Neural crest cell (in vitro differentiated cells): Measurements from ENCODE around the gene TNNI2. TPM values are rescaled to one million over a fixed set of nuclear protein-coding genes. Genes with fewer than 3 reads are reported as not detected.
A peak's percentile ranks its signal among the peaks of the same experiment; 100 is the strongest.

Experiments
- DNase-seq: peaks from one replicate; pipeline ENCODE4 v3.0.0; 2021; ENCODE audit warnings: low read depth, mixed read lengths, low spot score
- H3K27ac Mint-ChIP-seq: one replicate; pipeline ENCODE4 v1.8.0; 2021; ENCODE audit warnings: mild to moderate bottlenecking, mixed read lengths; ENCODE audit not compliant: unreplicated experiment
- H3K27me3 Mint-ChIP-seq: 2 replicates; pipeline ENCODE4 v1.8.0; 2021; ENCODE audit warnings: low read depth, mild to moderate bottlenecking, mixed read lengths
- H3K36me3 Mint-ChIP-seq: 2 replicates; pipeline ENCODE4 v1.8.0; 2021; ENCODE audit warnings: low read depth, mild to moderate bottlenecking, mixed read lengths
- H3K4me1 Mint-ChIP-seq: 2 replicates; pipeline ENCODE4 v1.8.0; 2021; ENCODE audit warnings: mixed read lengths
- H3K4me3 Mint-ChIP-seq: one replicate; pipeline ENCODE4 v1.8.0; 2021; ENCODE audit warnings: mild to moderate bottlenecking, mixed read lengths
- H3K9me3 Mint-ChIP-seq: 2 replicates; pipeline ENCODE4 v1.8.0; 2021; ENCODE audit warnings: mixed read lengths
- total RNA-seq: library from RNA; stranded (reverse); gene quantifications from 2 replicates; pipeline ENCODE4 v1.2.1, GENCODE V29; 2021
- TF ChIP-seq, protein P1 (sequence below): fragments of 200-600 bp; sonication (generic); conservative IDR thresholded peaks from 2 replicates; pipeline ENCODE4 v1.5.0; 2021; ENCODE audit warnings: antibody characterized with exemption, mild to moderate bottlenecking

TNNI2 gene
- total RNA-seq, 1 donor from 2014 or later = not detected

DNA sequence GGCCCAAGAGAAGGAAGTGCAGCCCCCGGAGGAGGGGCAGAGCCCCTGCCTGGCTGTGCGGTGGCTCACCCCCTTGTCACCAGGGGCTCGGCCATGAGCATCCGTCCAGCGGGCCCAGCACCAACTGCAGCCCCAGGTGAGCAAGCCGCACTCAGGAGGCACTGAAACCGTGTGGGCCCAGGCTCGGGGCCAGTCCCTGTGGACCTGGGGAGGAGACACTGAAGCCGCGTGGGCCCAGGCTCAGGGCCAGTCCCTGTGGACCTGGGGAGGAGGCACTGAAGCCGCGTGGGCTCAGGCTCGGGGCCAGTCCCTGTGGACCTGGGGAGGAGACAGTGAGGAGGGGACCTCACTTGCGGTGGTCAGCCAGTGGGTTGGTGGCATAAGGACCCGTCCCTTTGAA is 28.0 kb downstream of the TNNI2 start:
- TF ChIP-seq, protein P1, sequence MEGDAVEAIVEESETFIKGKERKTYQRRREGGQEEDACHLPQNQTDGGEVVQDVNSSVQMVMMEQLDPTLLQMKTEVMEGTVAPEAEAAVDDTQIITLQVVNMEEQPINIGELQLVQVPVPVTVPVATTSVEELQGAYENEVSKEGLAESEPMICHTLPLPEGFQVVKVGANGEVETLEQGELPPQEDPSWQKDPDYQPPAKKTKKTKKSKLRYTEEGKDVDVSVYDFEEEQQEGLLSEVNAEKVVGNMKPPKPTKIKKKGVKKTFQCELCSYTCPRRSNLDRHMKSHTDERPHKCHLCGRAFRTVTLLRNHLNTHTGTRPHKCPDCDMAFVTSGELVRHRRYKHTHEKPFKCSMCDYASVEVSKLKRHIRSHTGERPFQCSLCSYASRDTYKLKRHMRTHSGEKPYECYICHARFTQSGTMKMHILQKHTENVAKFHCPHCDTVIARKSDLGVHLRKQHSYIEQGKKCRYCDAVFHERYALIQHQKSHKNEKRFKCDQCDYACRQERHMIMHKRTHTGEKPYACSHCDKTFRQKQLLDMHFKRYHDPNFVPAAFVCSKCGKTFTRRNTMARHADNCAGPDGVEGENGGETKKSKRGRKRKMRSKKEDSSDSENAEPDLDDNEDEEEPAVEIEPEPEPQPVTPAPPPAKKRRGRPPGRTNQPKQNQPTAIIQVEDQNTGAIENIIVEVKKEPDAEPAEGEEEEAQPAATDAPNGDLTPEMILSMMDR = no peak
- no peak overlapping the region for H3K4me3 Mint-ChIP-seq
- H3K4me1 Mint-ChIP-seq = peaks cover 11% of the 10 kb centered on the region
- no peak overlapping the region for H3K27ac Mint-ChIP-seq
- DNase-seq = no peak
- H3K27me3 Mint-ChIP-seq = peaks cover 5% of the 10 kb centered on the region
- no peaks in the 10 kb centered on the region for H3K36me3 Mint-ChIP-seq
- no peaks in the 10 kb centered on the region for H3K9me3 Mint-ChIP-seq

DNA sequence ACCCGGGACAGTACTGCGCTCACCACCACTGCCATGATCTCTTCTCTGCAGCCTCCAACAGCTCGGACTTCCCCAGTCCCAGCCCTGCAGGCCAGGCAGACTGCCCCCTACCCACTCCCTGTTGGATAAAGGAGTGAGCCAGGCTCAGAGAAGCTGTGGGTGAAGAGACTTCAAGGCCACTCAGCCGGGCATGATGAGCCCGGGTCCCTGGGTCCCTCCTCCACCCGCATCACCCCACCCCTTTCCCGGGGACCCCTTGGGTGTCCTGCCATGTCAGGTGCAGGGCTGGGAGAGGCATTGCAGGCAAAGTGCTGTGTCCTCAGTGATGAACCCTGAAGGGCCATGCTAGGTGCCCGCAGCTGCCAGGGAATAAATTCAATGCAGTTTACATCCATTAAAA is 28.6 kb downstream of the TNNI2 start:
- Mint-ChIP-seq H3K9me3 (no peaks in the 10 kb centered on the region), H3K27ac (no peak overlapping the region), H3K4me1 (peaks cover 11% of the 10 kb centered on the region), H3K27me3 (peaks cover 5% of the 10 kb centered on the region), H3K36me3 (no peaks in the 10 kb centered on the region), H3K4me3 (no peak overlapping the region)
- TF ChIP-seq, protein P1 = no peak
- no peak for DNase-seq

DNA sequence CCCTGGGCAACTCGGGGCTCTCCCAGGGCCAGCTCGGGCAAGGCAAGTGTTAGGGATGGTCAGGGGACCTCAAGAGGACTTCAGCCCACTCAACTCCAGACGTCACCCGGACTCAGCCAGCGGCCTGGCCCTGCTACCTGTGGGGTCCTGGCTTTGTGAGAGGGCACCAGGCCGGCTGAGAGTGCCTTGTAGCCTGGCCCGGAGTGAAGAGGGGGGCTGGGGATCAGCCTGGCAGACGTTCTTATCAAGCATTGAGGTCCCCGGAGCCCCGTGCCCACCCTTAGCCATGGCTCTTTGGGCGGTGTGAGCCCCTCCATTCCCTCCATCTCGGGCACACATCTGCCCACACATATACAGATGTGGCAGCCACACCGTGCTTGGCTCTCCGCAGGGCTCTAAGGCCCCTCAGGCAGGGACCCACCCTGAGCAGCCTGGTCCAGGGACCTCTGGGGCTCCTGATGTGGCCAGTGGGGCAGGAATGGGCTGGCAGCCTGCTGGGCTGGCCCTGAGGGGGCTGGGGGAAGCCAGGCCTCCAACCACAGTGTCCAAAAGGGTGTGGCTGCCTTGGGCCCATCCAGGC is 29.4 kb downstream of the TNNI2 start:
- DNase-seq = no peak
- TF ChIP-seq, protein P1 = no peak
- Mint-ChIP-seq H3K27ac (peak overlapping the region; percentile 27), H3K4me3 (no peak overlapping the region), H3K36me3 (no peaks in the 10 kb centered on the region), H3K9me3 (no peaks in the 10 kb centered on the region), H3K4me1 (peaks cover 11% of the 10 kb centered on the region), H3K27me3 (peaks cover 3% of the 10 kb centered on the region)

DNA sequence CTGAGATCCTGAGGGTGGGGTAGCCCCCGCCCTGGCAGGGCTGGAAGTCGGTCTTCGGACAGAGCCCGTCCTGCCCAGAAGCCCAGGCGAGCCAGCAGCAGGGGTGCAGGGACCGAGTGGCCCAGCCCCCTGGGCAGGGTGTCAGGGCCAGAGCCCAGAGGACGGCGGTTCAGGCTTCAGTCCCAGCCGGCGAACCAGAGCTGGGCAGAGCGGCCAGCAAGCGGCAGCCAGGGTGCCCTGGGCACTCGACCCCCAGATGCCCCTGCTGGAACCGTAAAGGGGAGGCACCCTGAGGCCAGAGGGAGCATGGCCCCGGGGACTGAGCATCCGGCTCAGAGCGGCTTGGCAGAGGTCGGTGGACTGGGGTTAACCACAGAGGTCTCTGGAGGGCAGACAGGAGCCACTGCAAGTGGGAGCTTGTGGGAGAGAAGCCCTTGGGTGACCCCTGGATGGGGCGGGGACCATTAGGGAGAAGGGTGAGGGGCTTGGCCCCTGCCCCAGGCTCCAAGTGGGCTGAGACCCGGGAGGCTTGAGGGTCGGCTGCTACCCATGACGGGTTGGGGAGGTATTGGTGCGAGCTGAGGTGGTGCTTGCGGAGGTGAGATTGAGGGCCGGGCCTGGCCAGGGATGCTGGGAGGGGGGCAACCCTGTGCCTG is 30.0 kb downstream of the TNNI2 start:
- H3K4me3 Mint-ChIP-seq = no peak overlapping the region
- TF ChIP-seq, protein P1 = no peak

DNA sequence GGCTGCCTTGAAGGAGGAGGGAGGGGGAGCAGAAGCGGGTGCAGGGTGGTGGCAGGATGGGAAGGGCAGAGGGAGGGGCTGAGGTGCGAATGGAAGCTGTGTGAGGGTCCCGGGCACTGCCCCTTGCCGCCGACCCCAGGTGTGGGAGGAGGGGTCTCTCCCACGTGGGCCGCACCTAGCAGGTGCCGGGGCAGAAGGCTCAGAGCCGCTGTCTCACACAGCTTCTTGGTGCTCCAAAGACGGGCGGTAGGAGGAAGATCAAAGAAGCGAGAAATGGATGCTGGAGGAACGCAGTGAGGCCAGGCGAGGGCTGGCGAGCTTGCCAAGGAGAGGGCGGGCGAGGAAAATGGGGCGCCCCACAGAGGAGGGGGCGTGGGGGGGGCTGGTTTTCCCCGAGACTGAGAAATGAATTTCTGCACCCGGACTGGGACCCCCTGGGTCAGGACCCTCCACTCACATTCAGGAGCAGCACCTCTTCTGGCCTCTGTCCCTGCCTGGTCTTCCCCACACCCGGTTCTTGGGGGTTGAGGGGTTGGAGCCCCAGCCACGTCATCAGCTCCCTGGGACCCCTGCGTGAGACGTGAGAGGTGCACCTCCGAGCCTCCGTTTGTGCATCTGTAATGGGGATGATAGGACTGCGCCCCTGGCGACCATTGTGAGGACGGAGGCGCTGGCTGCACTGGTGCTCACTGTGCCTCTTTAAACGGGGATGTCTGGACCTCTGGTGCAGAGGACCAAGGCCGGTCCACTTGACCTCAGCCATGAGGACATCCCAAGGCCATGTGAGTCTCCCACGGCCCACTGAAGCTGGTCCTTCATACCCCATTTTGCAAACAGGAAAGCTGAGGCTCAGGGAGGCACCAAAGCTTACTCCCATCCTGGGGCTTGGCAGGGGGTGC is 30.9 kb downstream of the TNNI2 start:
- H3K4me3 Mint-ChIP-seq = no peak overlapping the region
- TF ChIP-seq, protein P1 = no peak
- DNase-seq = no peak

More for the DNA sequence above, 30.0 kb downstream of the TNNI2 start:
- peak overlapping the region; percentile 43 for H3K27ac Mint-ChIP-seq
- peaks cover 11% of the 10 kb centered on the region for H3K4me1 Mint-ChIP-seq
- DNase-seq = no peak
- peaks cover 3% of the 10 kb centered on the region for H3K27me3 Mint-ChIP-seq
- H3K36me3 Mint-ChIP-seq = no peaks in the 10 kb centered on the region
- H3K9me3 Mint-ChIP-seq = no peaks in the 10 kb centered on the region

More for the DNA sequence above, 30.9 kb downstream of the TNNI2 start:
- H3K27me3 Mint-ChIP-seq = peaks cover 3% of the 10 kb centered on the region
- peaks cover 4% of the 10 kb centered on the region for H3K4me1 Mint-ChIP-seq
- H3K9me3 Mint-ChIP-seq = no peaks in the 10 kb centered on the region
- no peaks in the 10 kb centered on the region for H3K36me3 Mint-ChIP-seq
- no peak overlapping the region for H3K27ac Mint-ChIP-seq
